T47D (cell line): Measurements from ENCODE around the gene FBXL5.
"Not testable (repeated sequence)": the region's sequence is repeated elsewhere in the genome, so short reads cannot be mapped to it uniquely, and the experiment has no call there.

Source experiments
- DNase-seq, 2 experiments: peaks; one replicate each; pipeline versions ENCODE4 v3.0.0 to v3.0.0-alpha.2; 2011 to 2012; ENCODE audit warnings: low read depth in 1 of 2, low spot score in 1 of 2
- JUND ChIP-seq: IDR thresholded peaks from 2 replicates; pipeline ENCODE4 v1.6.1; 2012; ENCODE audit warnings: low read depth
- in situ Hi-C: cut with HindIII; loops from 2 replicates; pipeline ENCODE4 v1.10.0; 2016; ENCODE audit warnings: low sequenced_read_pairs, low pct_unique_long_range_greater_than_20kb

FBXL5 gene

GRCh38 chr4:15653864-15654592, 1.1 kb downstream of the FBXL5 start:
- in situ Hi-C loops = no loop called here
- peak in 1 of 2 experiments; percentile 50 for DNase-seq
- no peak for TF ChIP-seq JUND

- TF ChIP-seq JUND = no peak
- in situ Hi-C loops = no loop called here
Measured at GRCh38 chr4:15653420-15653819, 1.7 kb downstream of the FBXL5 start.

GRCh38 chr4:15652841-15653240, 2.3 kb downstream of the FBXL5 start:
- no peak for TF ChIP-seq JUND
- in situ Hi-C loops = no loop called here
- DNase-seq = no peak

More at GRCh38 chr4:15653420-15653819, 1.7 kb downstream of the FBXL5 start:
- DNase-seq = no peak

- in situ Hi-C loops = no loop called here
- no peak for TF ChIP-seq JUND
- no peak for DNase-seq
Measured at GRCh38 chr4:15652191-15652590, 3.0 kb downstream of the FBXL5 start.

- in situ Hi-C loops = no loop called here
Measured at GRCh38 chr4:15651676-15652075, 3.5 kb downstream of the FBXL5 start.

GRCh38 chr4:15649914-15650545, 5.1 kb downstream of the FBXL5 start:
- in situ Hi-C loops = no loop called here
- DNase-seq = peak in 1 of 2 experiments; percentile 54
- no peak for TF ChIP-seq JUND

More at GRCh38 chr4:15651676-15652075, 3.5 kb downstream of the FBXL5 start:
- no peak for DNase-seq
- no peak for TF ChIP-seq JUND

- no peak for TF ChIP-seq JUND
- in situ Hi-C loops = no loop called here
- no peak for DNase-seq
Measured at GRCh38 chr4:15648600-15648999, 6.6 kb downstream of the FBXL5 start.

- TF ChIP-seq JUND = no peak
- no peak for DNase-seq
- in situ Hi-C loops = no loop called here
Measured at GRCh38 chr4:15638418-15638817, 16.7 kb downstream of the FBXL5 start.

GRCh38 chr4:15636818-15637217, 18.3 kb downstream of the FBXL5 start:
- in situ Hi-C loops = no loop called here
- peak in 1 of 2 experiments; percentile 13 for DNase-seq
- TF ChIP-seq JUND = no peak

- in situ Hi-C loops, DNase-seq: not testable (repeated sequence)
Measured at GRCh38 chr4:15617407-15617806, 37.8 kb downstream of the FBXL5 start.

GRCh38 chr4:15614891-15615290, 40.3 kb downstream of the FBXL5 start:
- DNase-seq, in situ Hi-C loops: not testable (repeated sequence)

GRCh38 chr4:15612136-15612535, 43.0 kb downstream of the FBXL5 start:
- in situ Hi-C loops = no loop called here
- TF ChIP-seq JUND = no peak
- no peak for DNase-seq

GRCh38 chr4:15610855-15611254, 44.3 kb downstream of the FBXL5 start:
- DNase-seq = no peak
- no peak for TF ChIP-seq JUND
- in situ Hi-C loops = no loop called here
